ENCODE measurements around the gene SPIN1.
"Not testable (repeated sequence)": the region's sequence is repeated elsewhere in the genome, so short reads cannot be mapped to it uniquely, and the experiment has no call there.

SPIN1 gene

GRCh38 chr9:88388203-88388885 is at the start of gene SPIN1:
TSS of gene SPIN1 (plus strand) at chr9:88388444. CDS start at chr9:88426540, 38,096 bp downstream.
- DNase-seq: peak; percentile 51 to 54

GRCh38 chr9:88339317-88339716 is 48.9 kb upstream of the SPIN1 start:
- DNase-seq: no peak

GRCh38 chr9:88342246-88342645 is 46.0 kb upstream of the SPIN1 start:
- DNase-seq: no peak

- DNase-seq: no peak
Observed at GRCh38 chr9:88344013-88344412, 44.2 kb upstream of the SPIN1 start.

GRCh38 chr9:88350354-88350753 is 37.9 kb upstream of the SPIN1 start:
- DNase-seq: not testable (repeated sequence)

DNA sequence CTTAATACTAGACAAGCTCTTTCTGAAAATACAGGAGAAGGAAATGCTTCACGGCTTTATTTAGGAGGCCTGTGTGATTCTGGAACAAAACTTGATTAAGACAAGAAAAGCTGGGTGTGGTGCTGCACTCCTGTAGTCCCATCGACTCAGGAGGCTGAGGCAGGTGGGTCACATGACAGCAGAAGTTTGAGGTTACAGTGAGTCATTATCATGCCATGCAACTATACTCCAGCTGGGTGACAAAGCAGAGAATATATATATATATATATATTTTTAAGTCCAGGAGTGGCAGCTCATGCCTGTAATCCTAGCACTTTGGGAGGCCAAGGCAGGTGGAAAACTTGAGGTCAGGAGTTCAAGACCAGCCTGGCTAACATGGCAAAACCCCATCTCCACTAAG is 33.1 kb upstream of the SPIN1 start:
- no peak for DNase-seq

DNA sequence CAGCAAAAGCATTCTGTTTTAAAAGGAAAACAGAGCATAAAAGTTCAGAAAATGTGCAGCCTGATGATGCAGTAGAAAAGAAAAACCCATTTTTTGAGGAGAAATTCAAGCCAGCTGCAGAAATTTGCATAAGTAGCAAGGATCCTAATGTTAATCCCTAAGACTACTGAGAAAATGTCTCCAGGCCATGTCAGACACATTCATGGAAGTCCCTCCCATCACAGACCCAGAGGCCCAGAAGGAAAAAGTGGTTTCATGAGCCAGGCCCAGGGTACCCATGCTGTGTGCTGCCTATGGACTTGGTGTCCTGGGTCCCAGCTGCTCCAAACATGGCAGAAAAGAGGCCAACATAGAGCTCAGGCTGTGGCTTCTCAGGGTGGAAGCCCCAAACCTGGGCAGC is 31.0 kb upstream of the SPIN1 start:
- not testable (repeated sequence) for DNase-seq

GRCh38 chr9:88358723-88359122 is 29.5 kb upstream of the SPIN1 start:
- DNase-seq: no peak

- no peak for DNase-seq
Observed at GRCh38 chr9:88359974-88360373, 28.3 kb upstream of the SPIN1 start.

GRCh38 chr9:88362681-88363080 is 25.6 kb upstream of the SPIN1 start:
- no peak for DNase-seq

DNA sequence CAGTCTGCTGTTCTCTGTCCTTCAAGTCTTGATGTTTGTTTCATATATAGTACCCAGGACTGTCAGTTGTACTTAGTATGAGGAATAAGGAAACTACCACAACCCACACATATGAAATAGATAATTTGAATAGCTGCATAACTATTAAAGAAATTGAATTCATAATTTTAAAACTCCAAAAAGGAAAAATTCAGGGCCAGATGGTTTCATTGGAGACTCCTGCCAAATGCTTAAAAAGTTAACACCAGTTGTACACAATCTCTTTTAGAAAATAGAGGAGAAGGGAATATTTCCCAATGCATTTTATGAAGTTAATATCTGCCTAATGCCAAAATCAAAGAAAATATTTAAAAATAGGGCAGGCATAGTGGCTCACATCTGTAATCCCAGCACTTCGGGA is 24.6 kb upstream of the SPIN1 start:
- DNase-seq: no peak

- DNase-seq: no peak
Observed at GRCh38 chr9:88364706-88365105, 23.5 kb upstream of the SPIN1 start.

- no peak for DNase-seq
Observed at GRCh38 chr9:88370346-88370745, 17.9 kb upstream of the SPIN1 start.

- no peak for DNase-seq
Observed at GRCh38 chr9:88372103-88372654, 16.1 kb upstream of the SPIN1 start.

DNA sequence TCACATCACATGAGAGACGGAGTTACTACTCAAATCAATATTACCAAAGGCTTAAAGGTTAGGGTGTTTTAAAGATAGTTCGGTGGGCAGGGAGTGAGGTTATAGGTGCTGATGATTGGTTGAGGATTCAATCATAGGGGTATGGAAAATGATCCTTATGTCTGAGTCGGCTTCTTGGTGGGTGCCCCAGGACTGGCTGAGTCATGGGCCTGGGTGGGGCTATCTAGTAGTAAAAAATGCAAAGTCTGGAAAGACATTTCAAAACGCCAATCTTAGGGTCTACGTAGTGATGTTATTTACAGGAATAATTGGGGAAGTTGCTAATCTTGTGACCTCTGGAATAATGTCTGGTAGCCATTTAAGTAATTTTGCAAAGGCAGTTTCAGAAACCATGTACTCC is 15.2 kb upstream of the SPIN1 start:
- no peak for DNase-seq

DNA sequence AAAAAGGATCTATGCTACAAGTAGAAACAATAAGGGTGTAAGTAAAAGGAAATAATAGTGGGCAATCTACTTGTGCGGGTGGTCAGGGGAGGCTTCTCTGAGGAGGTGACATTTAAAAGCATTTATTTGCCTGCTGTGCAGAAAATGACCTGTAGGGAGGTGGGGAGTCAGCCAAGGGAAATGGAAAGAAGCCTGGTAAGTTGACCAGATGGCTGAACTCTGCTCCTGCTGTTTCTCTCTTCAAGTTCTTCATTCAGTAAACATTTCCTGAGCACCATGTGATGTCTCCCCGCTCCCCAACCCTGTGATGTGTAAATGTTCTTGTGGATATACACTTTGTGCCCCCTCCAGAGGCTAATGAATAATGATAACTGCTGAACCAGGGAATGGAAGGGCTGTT is 9.9 kb upstream of the SPIN1 start:
- no peak for DNase-seq

DNA sequence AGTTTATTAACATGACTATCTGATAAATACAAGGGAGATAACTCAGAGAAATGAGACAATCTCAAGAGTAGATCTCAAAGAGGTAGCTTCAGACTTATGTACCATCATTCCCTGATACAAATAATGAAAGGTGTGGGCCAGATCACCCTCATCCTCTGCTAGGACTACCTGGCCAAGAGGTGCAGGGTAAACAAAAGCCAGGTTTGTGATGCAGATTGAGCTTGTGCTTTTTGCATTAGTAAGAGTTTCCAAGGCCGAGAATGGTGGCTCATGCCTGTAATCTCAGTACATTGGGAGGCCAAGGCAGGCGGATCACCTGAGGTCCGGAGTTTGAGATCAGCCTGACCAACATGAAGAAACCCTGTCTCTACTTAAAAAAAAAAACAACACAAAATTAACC is 8.9 kb upstream of the SPIN1 start:
- no peak for DNase-seq

GRCh38 chr9:88380118-88380517 is 8.1 kb upstream of the SPIN1 start:
- DNase-seq: no peak

DNA sequence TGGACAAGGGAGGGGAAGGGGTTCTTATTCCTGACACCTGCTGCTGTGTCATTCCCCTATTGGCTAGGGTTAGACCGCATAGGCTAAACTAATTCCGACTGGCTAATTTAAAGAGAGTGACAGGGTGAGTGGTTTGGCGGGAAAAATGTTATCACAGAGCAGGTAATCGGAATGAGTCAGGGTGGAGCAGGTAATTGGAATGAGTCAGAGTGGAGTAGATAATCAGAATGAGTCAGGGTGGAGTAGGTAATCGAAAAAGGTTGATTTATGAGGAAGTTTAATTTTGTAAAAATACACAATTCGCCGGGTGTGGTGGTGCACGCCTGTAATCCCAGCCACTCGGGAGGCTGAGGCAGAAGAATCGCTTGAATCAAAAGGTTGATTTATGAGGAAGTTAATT is 6.9 kb upstream of the SPIN1 start:
- DNase-seq: not testable (repeated sequence)

- DNase-seq: no peak
Observed at GRCh38 chr9:88383176-88383575, 5.1 kb upstream of the SPIN1 start.

GRCh38 chr9:88386137-88386536 is 2.1 kb upstream of the SPIN1 start:
- DNase-seq: not testable (repeated sequence)

DNA sequence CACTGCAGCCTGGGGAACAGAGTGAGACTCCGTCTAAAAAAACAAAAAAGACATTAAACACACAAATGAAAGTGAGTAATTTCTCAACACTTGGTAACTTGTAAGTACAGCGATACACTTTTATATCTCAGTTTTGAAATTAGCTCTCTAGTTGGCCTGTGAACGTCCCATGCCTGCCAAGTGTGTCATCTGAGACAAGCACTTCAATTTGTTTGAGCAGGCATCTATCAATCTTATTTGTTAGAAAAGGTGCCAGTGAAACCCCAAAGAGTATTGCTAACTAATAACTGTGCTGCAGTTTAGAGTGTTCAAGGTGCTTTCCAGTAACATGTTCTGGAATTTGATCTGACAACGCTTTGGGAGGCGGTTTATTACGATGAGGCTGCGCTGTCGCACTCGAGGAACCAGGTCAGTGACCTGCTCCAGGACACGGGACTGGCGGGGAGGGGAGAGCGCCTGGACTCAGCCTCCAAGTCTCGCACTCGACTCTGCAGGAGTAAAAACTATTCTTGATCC is 1.1 kb upstream of the SPIN1 start:
- DNase-seq: no peak

- DNase-seq: peak; percentile 25 to 46
Observed at GRCh38 chr9:88387552-88388202, 567 bp upstream of the SPIN1 start.

- peak; percentile 21 to 22 for DNase-seq
Observed at GRCh38 chr9:88388886-88389605, 802 bp downstream of the SPIN1 start.

All from AML-193 (cell line).